ENCODE data around the gene TM4SF20. TPM values are rescaled to one million over a fixed set of nuclear protein-coding genes. Genes with fewer than 3 reads are reported as not detected.

Gene TM4SF20, protein sequence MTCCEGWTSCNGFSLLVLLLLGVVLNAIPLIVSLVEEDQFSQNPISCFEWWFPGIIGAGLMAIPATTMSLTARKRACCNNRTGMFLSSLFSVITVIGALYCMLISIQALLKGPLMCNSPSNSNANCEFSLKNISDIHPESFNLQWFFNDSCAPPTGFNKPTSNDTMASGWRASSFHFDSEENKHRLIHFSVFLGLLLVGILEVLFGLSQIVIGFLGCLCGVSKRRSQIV
- total RNA-seq = under 1 TPM in 2 of 4 donors, not detected in 2; 0.22 to 0.68 TPM

DNA sequence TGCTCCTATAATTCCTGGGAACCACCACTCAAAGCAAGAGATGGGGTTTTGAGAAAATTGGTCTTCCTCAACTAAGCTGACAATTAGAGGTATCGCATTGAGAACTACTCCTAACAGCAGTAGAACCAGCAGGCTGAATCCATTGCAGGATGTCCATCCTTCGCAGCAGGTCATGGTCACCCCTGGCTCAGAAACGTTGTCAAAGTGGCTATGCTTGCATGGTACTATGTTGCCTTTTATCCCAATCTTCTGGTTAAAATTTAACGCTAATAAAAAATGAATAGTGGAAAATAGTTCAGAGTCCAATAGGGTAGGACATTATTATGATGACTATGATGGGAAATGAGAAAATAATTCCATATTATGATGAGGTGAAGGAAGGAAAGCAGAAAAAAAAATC, at the start of gene TM4SF20:
Gene TM4SF20, minus strand, starts transcription at position 212 of the 400 bp plus-strand sequence. Its CDS starts 38 bp downstream, at position 174.
- TF ChIP-seq, protein P1, sequence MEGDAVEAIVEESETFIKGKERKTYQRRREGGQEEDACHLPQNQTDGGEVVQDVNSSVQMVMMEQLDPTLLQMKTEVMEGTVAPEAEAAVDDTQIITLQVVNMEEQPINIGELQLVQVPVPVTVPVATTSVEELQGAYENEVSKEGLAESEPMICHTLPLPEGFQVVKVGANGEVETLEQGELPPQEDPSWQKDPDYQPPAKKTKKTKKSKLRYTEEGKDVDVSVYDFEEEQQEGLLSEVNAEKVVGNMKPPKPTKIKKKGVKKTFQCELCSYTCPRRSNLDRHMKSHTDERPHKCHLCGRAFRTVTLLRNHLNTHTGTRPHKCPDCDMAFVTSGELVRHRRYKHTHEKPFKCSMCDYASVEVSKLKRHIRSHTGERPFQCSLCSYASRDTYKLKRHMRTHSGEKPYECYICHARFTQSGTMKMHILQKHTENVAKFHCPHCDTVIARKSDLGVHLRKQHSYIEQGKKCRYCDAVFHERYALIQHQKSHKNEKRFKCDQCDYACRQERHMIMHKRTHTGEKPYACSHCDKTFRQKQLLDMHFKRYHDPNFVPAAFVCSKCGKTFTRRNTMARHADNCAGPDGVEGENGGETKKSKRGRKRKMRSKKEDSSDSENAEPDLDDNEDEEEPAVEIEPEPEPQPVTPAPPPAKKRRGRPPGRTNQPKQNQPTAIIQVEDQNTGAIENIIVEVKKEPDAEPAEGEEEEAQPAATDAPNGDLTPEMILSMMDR (IDR thresholded peaks at IDR 0.05; ENCODE audit: low read depth) = no peak

DNA sequence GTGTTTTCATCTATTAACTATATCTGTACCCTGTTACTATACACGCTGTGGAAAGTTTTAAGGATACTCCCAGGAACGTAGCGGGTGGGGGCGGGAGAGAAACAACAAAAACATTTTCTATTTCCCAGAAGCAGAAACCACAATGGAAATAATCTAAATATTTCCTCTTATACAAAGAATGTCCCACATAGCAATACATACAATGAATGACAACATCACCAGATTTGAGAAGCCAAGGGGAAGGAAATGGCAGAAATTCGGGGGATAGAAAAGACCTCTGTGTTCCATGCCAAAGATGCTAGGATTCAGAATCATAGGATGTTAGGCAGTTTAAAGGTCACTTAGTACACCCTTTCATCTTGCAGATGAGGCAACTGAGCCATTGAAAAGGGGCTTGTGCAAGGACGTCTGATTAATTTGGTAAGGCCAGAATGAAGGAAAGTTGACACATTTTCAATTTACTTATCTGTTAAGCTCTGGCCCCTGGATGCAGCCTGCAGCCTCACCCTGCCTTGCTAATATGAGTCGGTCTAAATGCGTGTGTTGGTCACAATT, 49.7 kb upstream of the TM4SF20 start:
- TF ChIP-seq, protein P1 (IDR thresholded peaks at IDR 0.05; ENCODE audit: low read depth) = no peak

DNA sequence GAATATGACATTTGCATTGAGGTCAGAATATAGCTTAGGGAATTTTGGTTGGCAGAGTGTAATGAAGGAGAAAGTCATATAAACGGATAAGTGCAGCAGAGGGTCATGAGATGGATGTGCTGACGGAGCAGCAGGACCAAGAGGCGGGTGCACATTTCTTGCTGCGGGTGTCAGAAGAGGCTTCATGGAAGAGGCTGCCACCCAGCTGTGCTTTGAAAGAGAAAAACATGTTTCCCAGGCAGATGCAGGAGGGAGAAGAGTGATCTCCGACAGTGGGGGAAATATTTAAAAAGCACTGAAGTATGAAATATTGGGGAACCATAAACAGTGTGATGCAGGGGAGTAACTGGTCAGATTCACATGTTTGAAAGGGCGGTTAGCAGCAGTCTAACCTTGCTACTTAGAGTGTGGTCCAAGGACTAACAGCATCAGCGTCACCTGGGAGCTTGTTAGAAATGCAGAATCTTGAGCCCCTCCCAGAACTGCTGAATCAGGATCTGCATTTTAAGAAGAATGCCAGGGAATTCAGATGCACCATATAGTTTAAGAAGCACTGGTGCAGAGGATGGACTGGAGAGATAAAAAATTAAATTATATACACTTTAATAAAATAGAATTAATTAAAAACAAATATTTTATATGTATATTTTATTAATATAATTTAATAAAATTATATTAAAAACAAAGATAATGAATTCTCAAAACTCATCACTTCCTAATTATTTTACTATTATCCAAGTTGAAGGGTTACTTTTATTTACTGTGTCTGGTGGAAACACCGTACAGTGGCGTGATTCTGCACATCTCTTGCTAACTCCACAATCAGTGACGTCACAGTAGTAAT, 44.8 kb upstream of the TM4SF20 start:
- TF ChIP-seq, protein P1 (IDR thresholded peaks at IDR 0.05; ENCODE audit: low read depth) = no peak

DNA sequence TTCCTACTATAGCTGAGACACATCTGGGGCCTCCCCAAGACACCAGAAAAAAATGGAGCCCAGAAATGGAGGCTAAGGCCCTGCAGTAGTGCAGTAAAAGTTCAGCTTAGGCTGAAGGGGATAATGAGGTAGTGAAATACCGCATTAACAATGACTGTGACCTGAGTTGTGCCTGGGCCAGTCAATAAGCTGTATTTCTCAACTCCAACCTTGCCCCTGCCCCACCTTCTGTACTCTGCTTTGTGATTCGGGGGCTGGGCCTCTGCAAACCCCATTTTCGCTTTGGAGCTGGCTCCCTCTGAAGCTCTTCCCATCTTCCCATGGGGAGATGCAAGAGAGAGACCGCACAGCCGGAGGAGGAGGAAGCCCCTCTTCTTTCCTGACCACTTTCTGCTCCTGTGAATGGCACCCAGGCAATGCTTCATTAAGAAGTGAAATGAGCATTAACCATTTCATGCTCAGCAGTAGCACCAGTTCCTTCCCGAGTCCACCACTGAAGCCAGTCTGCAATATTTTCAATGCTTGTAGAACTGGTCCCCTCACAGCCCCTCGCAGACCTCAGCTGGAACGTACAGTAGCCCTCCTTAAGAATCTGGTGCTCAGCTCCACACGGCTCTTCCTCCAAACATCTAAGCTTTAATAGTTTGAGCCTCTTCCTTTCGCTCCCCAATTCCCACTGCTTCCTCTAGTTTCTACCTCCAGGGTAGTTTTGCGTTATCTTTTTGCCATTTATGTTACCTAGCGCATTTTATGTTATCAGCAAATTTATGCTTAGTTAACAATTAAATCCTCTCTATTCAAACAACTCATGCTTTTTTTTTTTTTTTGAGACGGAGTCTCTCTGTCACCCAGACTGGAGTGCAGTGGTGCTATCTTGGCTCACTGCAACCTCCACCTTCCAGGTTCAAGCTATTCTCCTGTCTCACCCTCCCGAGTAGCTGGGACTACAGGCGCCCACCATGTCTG, 41.3 kb upstream of the TM4SF20 start:
- TF ChIP-seq, protein P1 (IDR thresholded peaks at IDR 0.05; ENCODE audit: low read depth) = no peak

DNA sequence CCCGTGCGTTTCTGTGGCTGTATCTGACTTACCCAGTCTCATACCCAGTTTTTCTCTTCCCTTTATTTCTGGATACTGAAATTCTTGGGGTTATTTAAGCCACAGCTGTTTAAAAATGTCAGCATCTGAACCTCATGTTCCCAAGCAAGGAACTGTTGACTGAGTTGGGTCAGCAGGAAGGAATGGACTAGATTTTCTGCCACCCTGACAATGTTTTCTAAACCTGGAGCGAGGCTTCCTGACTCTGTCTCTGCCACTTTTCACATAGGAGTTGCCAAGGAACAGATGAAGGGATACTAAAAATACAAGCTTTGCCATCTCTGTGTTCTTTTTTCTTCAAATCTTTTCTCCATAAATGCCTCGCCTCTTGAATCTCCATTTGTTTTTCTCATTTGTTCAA, 37.6 kb upstream of the TM4SF20 start:
- TF ChIP-seq, protein P1 (IDR thresholded peaks at IDR 0.05; ENCODE audit: low read depth) = no peak

DNA sequence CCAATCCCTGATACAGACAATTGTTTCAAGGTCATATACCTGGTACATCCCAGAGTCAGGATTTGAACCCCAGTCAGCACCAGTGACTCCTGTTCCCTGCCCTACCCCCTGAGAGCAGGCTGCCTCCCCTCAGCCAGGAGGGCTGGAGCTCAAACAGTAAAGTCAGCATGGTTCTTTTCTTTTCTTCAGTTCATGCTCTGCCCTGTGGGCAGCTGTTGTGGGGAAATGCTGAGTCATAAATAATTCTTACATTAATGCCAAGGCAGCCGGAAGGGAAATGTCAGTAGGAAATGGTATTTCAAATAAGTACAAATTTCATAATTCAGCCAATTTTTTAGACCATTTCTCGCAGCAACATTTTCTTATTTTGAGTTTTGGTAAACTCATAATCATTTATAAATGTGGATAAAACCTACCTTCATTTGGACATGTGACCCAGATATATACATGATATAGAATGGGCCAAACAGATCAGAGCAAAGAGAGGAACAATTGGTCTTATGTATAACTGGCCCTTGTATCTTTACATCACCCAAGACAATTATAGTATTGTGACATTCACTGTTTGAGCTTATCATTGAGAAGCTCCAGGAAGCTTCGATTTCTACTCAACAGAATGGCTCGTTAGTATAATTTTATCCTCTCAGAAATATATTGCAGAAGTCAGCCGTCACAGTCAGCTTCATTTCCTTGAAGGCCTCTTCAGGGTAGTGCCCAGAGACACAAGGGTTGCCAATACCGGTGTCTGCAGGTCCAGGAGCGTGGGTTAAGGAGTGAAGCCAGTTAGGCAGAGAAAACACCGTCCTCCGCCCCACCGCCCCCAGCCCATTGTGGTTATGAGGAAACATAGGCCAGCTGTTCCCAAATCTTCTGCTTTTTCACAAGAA, 36.7 kb upstream of the TM4SF20 start:
- TF ChIP-seq, protein P1 (IDR thresholded peaks at IDR 0.05; ENCODE audit: low read depth) = no peak

Measured in subcutaneous adipose tissue (tissue), 4 donors.